GM12864 (cell line): Measurements from ENCODE around the gene ELP1.
A peak's percentile ranks its signal among the peaks of the same experiment; 100 is the strongest.

Source experiments
- DNase-seq: peaks from one replicate; pipeline ENCODE4 v3.0.0-alpha.2; 2011; ENCODE audit warnings: low read depth
- H3K4me3 ChIP-seq: 2 replicates; pipeline ENCODE4 v1.5.1; 2011; ENCODE audit warnings: mild to moderate bottlenecking, low read depth, low read length, control low read depth
- TF ChIP-seq, protein P1 (sequence below): IDR thresholded peaks from 2 replicates; pipeline ENCODE4 v1.5.1; 2011; ENCODE audit warnings: low read depth, mild to moderate bottlenecking, moderate library complexity, low read length, control low read depth, inconsistent platforms; ENCODE audit errors: missing control alignments

ELP1 gene

DNA sequence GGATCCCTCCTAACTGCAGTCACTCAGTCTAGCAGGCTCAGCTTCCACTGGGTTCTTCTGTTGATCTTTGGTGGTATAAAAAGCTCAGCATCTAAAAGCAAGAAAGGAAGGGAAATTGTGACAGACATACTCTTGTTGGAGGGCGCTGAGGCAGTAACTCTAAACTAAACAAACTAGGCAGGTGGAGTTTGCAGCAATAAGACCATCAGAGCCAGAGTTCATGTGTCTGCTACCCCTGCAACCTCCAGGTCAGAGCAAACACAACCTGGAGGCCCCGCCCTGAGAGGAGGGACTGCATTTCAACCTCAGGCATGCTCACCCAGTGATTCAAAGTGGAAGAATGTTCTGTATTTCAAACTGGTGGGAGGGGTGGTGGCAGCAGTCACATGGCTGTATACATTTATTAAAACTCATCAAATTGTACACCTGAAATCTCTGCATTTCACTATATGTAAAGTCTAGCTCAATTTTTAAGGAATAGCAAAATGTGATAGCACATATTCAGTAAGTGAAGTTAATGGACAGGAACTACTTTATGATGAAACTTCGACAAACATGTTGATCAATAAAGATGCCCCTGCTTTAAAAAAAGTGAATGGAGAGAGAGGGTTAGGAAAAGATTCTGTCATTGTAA is 64.7 kb downstream of the ELP1 start:
- H3K4me3 ChIP-seq, result no peak overlapping the region
- TF ChIP-seq, protein P1, sequence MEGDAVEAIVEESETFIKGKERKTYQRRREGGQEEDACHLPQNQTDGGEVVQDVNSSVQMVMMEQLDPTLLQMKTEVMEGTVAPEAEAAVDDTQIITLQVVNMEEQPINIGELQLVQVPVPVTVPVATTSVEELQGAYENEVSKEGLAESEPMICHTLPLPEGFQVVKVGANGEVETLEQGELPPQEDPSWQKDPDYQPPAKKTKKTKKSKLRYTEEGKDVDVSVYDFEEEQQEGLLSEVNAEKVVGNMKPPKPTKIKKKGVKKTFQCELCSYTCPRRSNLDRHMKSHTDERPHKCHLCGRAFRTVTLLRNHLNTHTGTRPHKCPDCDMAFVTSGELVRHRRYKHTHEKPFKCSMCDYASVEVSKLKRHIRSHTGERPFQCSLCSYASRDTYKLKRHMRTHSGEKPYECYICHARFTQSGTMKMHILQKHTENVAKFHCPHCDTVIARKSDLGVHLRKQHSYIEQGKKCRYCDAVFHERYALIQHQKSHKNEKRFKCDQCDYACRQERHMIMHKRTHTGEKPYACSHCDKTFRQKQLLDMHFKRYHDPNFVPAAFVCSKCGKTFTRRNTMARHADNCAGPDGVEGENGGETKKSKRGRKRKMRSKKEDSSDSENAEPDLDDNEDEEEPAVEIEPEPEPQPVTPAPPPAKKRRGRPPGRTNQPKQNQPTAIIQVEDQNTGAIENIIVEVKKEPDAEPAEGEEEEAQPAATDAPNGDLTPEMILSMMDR, result no peak
- no peak for DNase-seq

DNA sequence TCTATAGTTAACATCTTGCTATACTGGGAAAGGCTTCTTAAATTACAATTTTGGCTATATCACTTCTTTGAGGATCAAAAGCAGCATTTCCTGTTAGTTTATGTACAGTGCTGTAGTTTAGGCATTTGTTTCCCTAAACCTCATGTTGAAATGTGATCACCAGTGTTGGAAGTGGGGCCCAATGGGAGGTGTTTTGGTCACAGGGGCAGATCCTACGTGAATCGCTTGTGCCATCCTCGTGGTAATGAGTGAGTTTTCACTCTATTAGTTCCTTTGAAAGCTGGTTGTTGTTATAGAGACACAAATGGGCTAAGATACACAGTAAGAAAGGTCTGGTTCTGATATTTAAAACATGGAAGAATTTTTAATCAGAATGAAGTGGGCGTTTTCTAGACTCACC is 66.1 kb downstream of the ELP1 start:
- no peak for DNase-seq
- TF ChIP-seq, protein P1, result no peak
- H3K4me3 ChIP-seq, result no peak overlapping the region

DNA sequence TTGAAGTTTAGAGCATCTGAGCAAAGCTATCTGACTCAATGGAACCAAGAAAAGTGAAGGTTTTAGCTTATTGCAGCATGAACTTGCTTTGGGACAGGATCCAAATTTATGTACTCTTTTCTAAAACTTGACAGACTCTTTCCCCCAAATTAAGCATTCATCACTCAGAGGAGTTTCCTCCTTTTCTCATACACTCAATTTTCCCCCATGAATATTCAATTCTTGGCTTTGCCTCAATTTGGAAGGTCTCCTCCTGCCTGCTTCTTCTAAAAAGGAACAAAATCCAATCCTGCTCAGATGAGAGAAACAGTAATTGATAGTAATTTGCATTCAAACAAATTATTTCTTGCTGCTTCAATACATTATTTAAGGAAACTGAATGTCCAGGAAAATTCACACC is 66.8 kb downstream of the ELP1 start:
- no peak for DNase-seq
- H3K4me3 ChIP-seq, result no peak overlapping the region
- TF ChIP-seq, protein P1, result no peak

DNA sequence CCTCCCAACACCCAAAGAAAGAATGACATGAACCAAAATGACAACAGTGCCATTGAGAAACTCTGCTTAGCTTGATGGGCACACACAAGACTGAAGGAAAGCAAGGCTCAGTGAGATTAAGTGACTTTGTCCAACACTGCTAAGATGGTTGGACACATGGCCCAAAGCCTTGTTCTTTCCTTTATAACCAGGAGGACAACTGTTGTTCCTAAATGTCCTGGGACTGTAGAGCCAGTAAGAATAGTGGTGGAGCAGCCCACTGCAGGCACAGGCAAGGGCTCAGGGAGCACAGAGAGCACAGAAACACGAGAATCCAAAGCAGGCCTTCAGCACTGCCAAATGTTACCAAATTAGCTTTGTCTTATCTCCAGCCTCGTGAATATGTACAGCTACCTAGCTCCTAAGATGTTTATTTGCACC is 67.9 kb downstream of the ELP1 start:
- DNase-seq, result no peak
- no peak overlapping the region for H3K4me3 ChIP-seq
- TF ChIP-seq, protein P1, result no peak

DNA sequence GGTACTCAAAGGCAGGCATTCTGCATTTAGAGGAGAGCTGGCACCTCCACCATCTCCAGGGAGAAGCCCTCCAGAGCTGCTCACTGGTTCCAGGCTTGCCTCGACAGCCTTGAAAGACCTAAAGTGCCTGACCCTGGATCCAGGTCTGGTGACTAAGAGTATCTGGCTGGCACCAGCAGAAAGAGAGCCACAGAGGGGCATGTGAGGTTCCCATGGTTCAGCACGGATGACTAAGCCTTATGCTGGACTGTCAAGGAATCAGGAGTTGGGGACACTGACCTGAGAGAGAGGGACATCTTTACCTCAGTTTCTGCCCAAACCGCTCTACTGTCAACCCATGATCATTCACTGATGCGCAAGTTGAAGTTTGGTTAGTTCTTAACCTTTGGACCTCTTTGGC is 68.9 kb downstream of the ELP1 start:
- TF ChIP-seq, protein P1, result no peak
- H3K4me3 ChIP-seq, result no peak overlapping the region
- DNase-seq, result no peak

DNA sequence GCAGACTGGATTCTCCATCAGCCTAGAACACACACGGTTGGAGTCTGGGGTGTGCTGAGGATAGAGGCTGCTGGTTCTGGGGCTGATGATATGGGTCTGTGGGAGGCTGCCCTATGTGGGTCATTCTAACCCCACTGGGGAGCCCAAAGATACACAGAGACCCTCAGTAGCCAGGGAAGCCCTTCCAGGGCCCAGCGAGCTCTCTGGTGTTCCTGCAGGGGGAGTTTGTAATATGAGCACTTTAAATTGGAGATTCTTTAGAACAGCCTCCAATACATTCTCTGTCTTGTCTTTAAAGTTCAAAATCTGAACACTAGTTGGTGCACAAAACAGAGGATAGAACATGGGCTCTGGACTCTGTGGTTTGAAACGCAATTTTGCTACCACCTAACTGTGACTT is 69.5 kb downstream of the ELP1 start:
- no peak overlapping the region for H3K4me3 ChIP-seq

More for the DNA sequence above, 69.5 kb downstream of the ELP1 start:
- DNase-seq, result no peak
- TF ChIP-seq, protein P1, result peak; percentile 15
